ENCODE results near the gene HAUS3.

The HAUS3 gene

GRCh38 chr4:2226261-2226660, 15.7 kb downstream of the HAUS3 start:
- TF ChIP-seq TCF12 (IDR thresholded peaks at IDR 0.05; ENCODE audit: low read depth), result no peak
- no peak for TF ChIP-seq EGR1 (IDR thresholded peaks at IDR 0.05)
- TF ChIP-seq REST (IDR thresholded peaks at IDR 0.05; ENCODE audit: low read depth), result no peak
- no peak for TF ChIP-seq FOXM1 (IDR thresholded peaks at IDR 0.05; ENCODE audit: borderline replicate concordance, low read depth)
- no peak for TF ChIP-seq CEBPB (IDR thresholded peaks at IDR 0.05)
- TF ChIP-seq YY1 (IDR thresholded peaks at IDR 0.05; ENCODE audit: low read depth), result no peak
- TF ChIP-seq USF1 (IDR thresholded peaks at IDR 0.05), result no peak
- TF ChIP-seq TAF1 (IDR thresholded peaks at IDR 0.05; ENCODE audit: low read depth), result no peak

GRCh38 chr4:2222838-2223237, 19.1 kb downstream of the HAUS3 start:
- TF ChIP-seq CREB1 (IDR thresholded peaks at IDR 0.05; ENCODE audit: low read depth), result no peak; the same call in 1 of the 2 replicates
- peak; percentile 44 for TF ChIP-seq USF1 (IDR thresholded peaks at IDR 0.05)
- no peak for TF ChIP-seq ZBTB7A (IDR thresholded peaks at IDR 0.05; ENCODE audit: low read depth)
- no peak for TF ChIP-seq TAF1 (IDR thresholded peaks at IDR 0.05; ENCODE audit: low read depth)
- TF ChIP-seq TCF12 (IDR thresholded peaks at IDR 0.05; ENCODE audit: low read depth), result peak; percentile 73; the same call in 1 of the 2 replicates
- peak; percentile 61 for TF ChIP-seq MAX (IDR thresholded peaks at IDR 0.05)
- TF ChIP-seq EP300 (IDR thresholded peaks at IDR 0.05; ENCODE audit: borderline replicate concordance), result peak; percentile 67; the same call in 1 of the 2 replicates
- 0 out of 2 replicates have a peak, but pooled peaks have one; percentile 31 for TF ChIP-seq FOXM1 (IDR thresholded peaks at IDR 0.05; ENCODE audit: borderline replicate concordance, low read depth)
- no peak for TF ChIP-seq EGR1 (IDR thresholded peaks at IDR 0.05)
- no peak for TF ChIP-seq YY1 (IDR thresholded peaks at IDR 0.05; ENCODE audit: low read depth)
- no peak for TF ChIP-seq CEBPB (IDR thresholded peaks at IDR 0.05)
- no peak for TF ChIP-seq RAD21 (IDR thresholded peaks at IDR 0.05; ENCODE audit: low read depth)
- TF ChIP-seq TEAD4 (IDR thresholded peaks at IDR 0.05), result peak; percentile 67
- TF ChIP-seq NFIC (IDR thresholded peaks at IDR 0.05), result peak; percentile 57
- no peak for TF ChIP-seq REST (IDR thresholded peaks at IDR 0.05; ENCODE audit: low read depth)

GRCh38 chr4:2220016-2220630, 21.8 kb downstream of the HAUS3 start:
- peak; percentile 95 for TF ChIP-seq RAD21 (IDR thresholded peaks at IDR 0.05; ENCODE audit: low read depth)
- no peak for TF ChIP-seq USF1 (IDR thresholded peaks at IDR 0.05)
- TF ChIP-seq ZBTB7A (IDR thresholded peaks at IDR 0.05; ENCODE audit: low read depth), result no peak
- no peak for TF ChIP-seq NFIC (IDR thresholded peaks at IDR 0.05)
- TF ChIP-seq EGR1 (IDR thresholded peaks at IDR 0.05), result no peak
- TF ChIP-seq CREB1 (IDR thresholded peaks at IDR 0.05; ENCODE audit: low read depth), result no peak
- no peak for TF ChIP-seq TEAD4 (IDR thresholded peaks at IDR 0.05)
- TF ChIP-seq MAX (IDR thresholded peaks at IDR 0.05), result no peak

- 0 out of 2 replicates have a peak, but pooled peaks have one; percentile 10 for TF ChIP-seq CEBPB (IDR thresholded peaks at IDR 0.05)
- no peak for TF ChIP-seq ZBTB7A (IDR thresholded peaks at IDR 0.05; ENCODE audit: low read depth)
Observed at GRCh38 chr4:2219233-2219760, 22.6 kb downstream of the HAUS3 start.

- no peak for TF ChIP-seq ZBTB7A (IDR thresholded peaks at IDR 0.05; ENCODE audit: low read depth)
- TF ChIP-seq TAF1 (IDR thresholded peaks at IDR 0.05; ENCODE audit: low read depth), result no peak
- no peak for TF ChIP-seq FOXM1 (IDR thresholded peaks at IDR 0.05; ENCODE audit: borderline replicate concordance, low read depth)
- TF ChIP-seq TCF12 (IDR thresholded peaks at IDR 0.05; ENCODE audit: low read depth), result no peak
- no peak for TF ChIP-seq REST (IDR thresholded peaks at IDR 0.05; ENCODE audit: low read depth)
- TF ChIP-seq RAD21 (IDR thresholded peaks at IDR 0.05; ENCODE audit: low read depth), result no peak
- TF ChIP-seq CEBPB (IDR thresholded peaks at IDR 0.05), result no peak
- no peak for TF ChIP-seq CREB1 (IDR thresholded peaks at IDR 0.05; ENCODE audit: low read depth)
- TF ChIP-seq EP300 (IDR thresholded peaks at IDR 0.05; ENCODE audit: borderline replicate concordance), result no peak
- no peak for TF ChIP-seq NFIC (IDR thresholded peaks at IDR 0.05)
- TF ChIP-seq EGR1 (IDR thresholded peaks at IDR 0.05), result no peak
- no peak for TF ChIP-seq YY1 (IDR thresholded peaks at IDR 0.05; ENCODE audit: low read depth)
- TF ChIP-seq TEAD4 (IDR thresholded peaks at IDR 0.05), result no peak
- TF ChIP-seq MAX (IDR thresholded peaks at IDR 0.05), result no peak
- TF ChIP-seq USF1 (IDR thresholded peaks at IDR 0.05), result no peak
Observed at GRCh38 chr4:2218436-2218835, 23.5 kb downstream of the HAUS3 start.

Data from Ishikawa (cell line).